Panc1 (cell line): Measurements from ENCODE around the gene CAST. TPM values are rescaled to one million over a fixed set of nuclear protein-coding genes. Genes with fewer than 3 reads are reported as not detected.

Experiments
- ATAC-seq: fragments of 200-7000 bp; cut with Tn5 transposase; 2 replicates; pipeline ENCODE4 v1.9.1; 2020; ENCODE audit warnings: mild to moderate bottlenecking, moderate library complexity
- BruUV-seq: library from RNA; stranded (reverse); fragments of 400-500 nt; replicated peaks from 2 replicates; lab custom pipeline; 2021; lab: Mats Ljungman, UMichigan
- CTCF ChIA-PET: fragments of 300-600 bp; sonication (Branson Sonifier 250); formaldehyde crosslinking; loops from one replicate; lab custom pipeline; 2022; ENCODE audit warnings: antibody characterized with exemption; lab: Charles Lee
- POLR2A ChIA-PET: fragments of 300-600 bp; sonication (Branson Sonifier 250); formaldehyde crosslinking; loops from one replicate; lab custom pipeline; 2022; ENCODE audit warnings: antibody characterized with exemption; lab: Charles Lee
- DNase-seq: peaks from one replicate; pipeline ENCODE4 v3.0.0-alpha.2; 2010; ENCODE audit warnings: low read depth, low spot score
- H3K27ac ChIP-seq: 2 replicates; pipeline ENCODE4 v1.5.1; 2011; ENCODE audit warnings: mild to moderate bottlenecking, low read length, inconsistent platforms
- H3K27me3 ChIP-seq: fragments of 200-500 bp; sonication (Bioruptor generic); 2 replicates; pipeline ENCODE4 v1.6.0; 2014; ENCODE audit warnings: low read length, inconsistent platforms; ENCODE audit not compliant: control insufficient read depth, insufficient read depth
- H3K36me3 ChIP-seq: fragments of 200-500 bp; sonication (Bioruptor generic); 2 replicates; pipeline ENCODE4 v1.5.1; 2014; ENCODE audit warnings: inconsistent platforms, mild to moderate bottlenecking, low read length, moderate library complexity; ENCODE audit not compliant: control insufficient read depth, insufficient read depth
- H3K4me1 ChIP-seq: 2 replicates; pipeline ENCODE4 v1.5.1; 2011; ENCODE audit warnings: inconsistent platforms, mild to moderate bottlenecking, low read length, moderate library complexity; ENCODE audit not compliant: control insufficient read depth, insufficient read depth
- H3K4me3 ChIP-seq, 2 experiments: 2 replicates each; pipeline ENCODE4 v1.5.1; 2011 to 2012; ENCODE audit warnings: low read depth in 2 of 2, low read length in 2 of 2, mild to moderate bottlenecking in 2 of 2, inconsistent platforms in 1 of 2, moderate library complexity in 1 of 2
- H3K9me3 ChIP-seq: fragments of 200-500 bp; sonication (Bioruptor generic); 2 replicates; pipeline ENCODE4 v1.5.1; 2014; ENCODE audit warnings: low read depth, mild to moderate bottlenecking, inconsistent platforms, low read length, moderate library complexity; ENCODE audit not compliant: control insufficient read depth, insufficient read depth
- CTCF ChIP-seq: fragments of 450-650 bp; IDR thresholded peaks from 2 replicates; pipeline ENCODE4 v1.5.1; 2017; ENCODE audit warnings: mild to moderate bottlenecking
- POLR2AphosphoS5 ChIP-seq: IDR thresholded peaks from 2 replicates; pipeline ENCODE4 v1.6.1; 2012; ENCODE audit warnings: mild to moderate bottlenecking, low read depth, low read length, moderate library complexity
- SIN3A ChIP-seq: IDR thresholded peaks from 2 replicates; pipeline ENCODE4 v1.6.1; 2012; ENCODE audit warnings: low read depth, mild to moderate bottlenecking, low read length, moderate library complexity, borderline replicate concordance; ENCODE audit not compliant: insufficient read depth
- TCF7L2 ChIP-seq: IDR thresholded peaks from 2 replicates; pipeline ENCODE4 v1.6.1; 2011; ENCODE audit warnings: mild to moderate bottlenecking, low read depth, low read length, inconsistent platforms
- in situ Hi-C: cut with HindIII; loops from 2 replicates; pipeline ENCODE4 v1.10.0; 2016; ENCODE audit warnings: low sequenced_read_pairs, low pct_unique_long_range_greater_than_20kb
- intact Hi-C: fragments of 100-400 bp; cut with micrococcal nuclease; formaldehyde crosslinking; loops from one replicate; pipeline ENCODE4 v1.10.0; 2022; ENCODE audit not compliant: unreplicated experiment
- total RNA-seq: library from RNA; stranded (reverse); gene quantifications from one replicate; pipeline ENCODE4 v1.2.1, GENCODE V29; 2021; ENCODE audit not compliant: unreplicated experiment
- TF ChIP-seq, protein P1 (sequence below), 2 experiments: IDR thresholded peaks; 2 replicates each; pipeline ENCODE4 v1.6.1; 2011 to 2012; ENCODE audit warnings: low read depth in 2 of 2, control low read depth in 1 of 2, low read length in 1 of 2, mild to moderate bottlenecking in 1 of 2, moderate library complexity in 1 of 2; ENCODE audit not compliant: insufficient read depth in 1 of 2

Gene CAST
- total RNA-seq, 1 experiment from 2014 or later: 212 TPM

DNA sequence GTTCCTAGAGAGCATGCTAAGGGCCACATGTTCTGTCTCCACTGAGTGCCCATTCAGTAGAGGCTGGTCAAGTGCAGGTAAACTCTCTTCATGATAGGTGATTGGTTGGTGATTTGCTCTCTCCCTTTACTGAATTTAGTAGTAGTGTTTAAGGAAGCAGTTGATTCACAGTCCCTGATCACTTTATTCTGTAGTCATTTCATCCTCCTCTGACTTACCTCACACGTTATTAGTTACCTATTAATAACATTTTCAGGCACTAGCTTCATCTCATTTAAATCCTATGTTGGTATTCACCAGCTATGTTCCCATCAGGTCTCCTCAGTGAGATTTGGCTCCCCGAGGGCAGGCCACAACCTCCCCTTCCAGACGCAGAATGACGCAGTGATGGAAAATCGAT lies 93.7 kb downstream of the CAST start:
- H3K27ac ChIP-seq: no peak overlapping the region
- CTCF ChIA-PET: no interaction called here
- POLR2A ChIA-PET: no interaction called here
- H3K4me3 ChIP-seq: no peak overlapping the region
- in situ Hi-C loops: no loop called here
- DNase-seq: no peak
- peaks cover 61% of the 10 kb centered on the region for H3K36me3 ChIP-seq
- intact Hi-C loops: loop anchor here (10.0 kb wide), 1 partner anchor 141 kb away; no protein-coding TSS in a partner anchor
- H3K27me3 ChIP-seq: no peaks in the 10 kb centered on the region
- no peaks in the 10 kb centered on the region for H3K9me3 ChIP-seq
- BruUV-seq: no TSS peak
- no peak for TF ChIP-seq CTCF
- TF ChIP-seq TCF7L2: no peak
- TF ChIP-seq, protein P1, sequence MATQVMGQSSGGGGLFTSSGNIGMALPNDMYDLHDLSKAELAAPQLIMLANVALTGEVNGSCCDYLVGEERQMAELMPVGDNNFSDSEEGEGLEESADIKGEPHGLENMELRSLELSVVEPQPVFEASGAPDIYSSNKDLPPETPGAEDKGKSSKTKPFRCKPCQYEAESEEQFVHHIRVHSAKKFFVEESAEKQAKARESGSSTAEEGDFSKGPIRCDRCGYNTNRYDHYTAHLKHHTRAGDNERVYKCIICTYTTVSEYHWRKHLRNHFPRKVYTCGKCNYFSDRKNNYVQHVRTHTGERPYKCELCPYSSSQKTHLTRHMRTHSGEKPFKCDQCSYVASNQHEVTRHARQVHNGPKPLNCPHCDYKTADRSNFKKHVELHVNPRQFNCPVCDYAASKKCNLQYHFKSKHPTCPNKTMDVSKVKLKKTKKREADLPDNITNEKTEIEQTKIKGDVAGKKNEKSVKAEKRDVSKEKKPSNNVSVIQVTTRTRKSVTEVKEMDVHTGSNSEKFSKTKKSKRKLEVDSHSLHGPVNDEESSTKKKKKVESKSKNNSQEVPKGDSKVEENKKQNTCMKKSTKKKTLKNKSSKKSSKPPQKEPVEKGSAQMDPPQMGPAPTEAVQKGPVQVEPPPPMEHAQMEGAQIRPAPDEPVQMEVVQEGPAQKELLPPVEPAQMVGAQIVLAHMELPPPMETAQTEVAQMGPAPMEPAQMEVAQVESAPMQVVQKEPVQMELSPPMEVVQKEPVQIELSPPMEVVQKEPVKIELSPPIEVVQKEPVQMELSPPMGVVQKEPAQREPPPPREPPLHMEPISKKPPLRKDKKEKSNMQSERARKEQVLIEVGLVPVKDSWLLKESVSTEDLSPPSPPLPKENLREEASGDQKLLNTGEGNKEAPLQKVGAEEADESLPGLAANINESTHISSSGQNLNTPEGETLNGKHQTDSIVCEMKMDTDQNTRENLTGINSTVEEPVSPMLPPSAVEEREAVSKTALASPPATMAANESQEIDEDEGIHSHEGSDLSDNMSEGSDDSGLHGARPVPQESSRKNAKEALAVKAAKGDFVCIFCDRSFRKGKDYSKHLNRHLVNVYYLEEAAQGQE (IDR thresholded peaks at IDR 0.05; ENCODE audit: insufficient read depth in 1 of 2, low read depth in 2 of 2, low read length in 1 of 2): no peak
- no peak for TF ChIP-seq POLR2AphosphoS5
- no peak for TF ChIP-seq SIN3A
- ATAC-seq: no peak
- H3K4me1 ChIP-seq: no peaks in the 10 kb centered on the region

DNA sequence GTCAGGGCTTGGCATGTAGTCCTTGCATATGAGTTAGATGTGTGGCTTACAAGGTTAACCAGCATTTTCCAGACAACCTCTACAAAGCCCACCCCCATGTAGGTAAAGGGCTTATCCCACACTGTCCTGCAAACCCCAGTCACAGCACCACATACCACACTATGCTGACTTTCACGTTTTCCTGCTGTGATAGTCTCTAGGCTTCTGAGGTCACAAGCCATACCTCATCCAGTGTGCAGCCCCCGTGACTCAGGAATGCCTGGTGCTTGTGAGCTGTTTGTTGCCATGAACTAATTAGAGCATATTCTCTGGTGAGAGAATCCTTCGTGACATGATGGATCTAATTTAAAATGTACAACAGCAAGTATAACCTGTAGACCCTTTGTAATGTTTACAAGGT lies 94.8 kb downstream of the CAST start:
- CTCF ChIA-PET: no interaction called here
- peaks cover 70% of the 10 kb centered on the region for H3K36me3 ChIP-seq
- H3K27ac ChIP-seq: no peak overlapping the region
- no TSS peak for BruUV-seq
- POLR2A ChIA-PET: no interaction called here
- in situ Hi-C loops (no loop called here), intact Hi-C loops (loop anchor here (10.0 kb wide), 1 partner anchor 142 kb away; no protein-coding TSS in a partner anchor)
- no peaks in the 10 kb centered on the region for H3K4me1 ChIP-seq
- TF ChIP-seq, protein P1 (IDR thresholded peaks at IDR 0.05; ENCODE audit: insufficient read depth in 1 of 2, low read depth in 2 of 2, low read length in 1 of 2): no peak
- no peak for TF ChIP-seq CTCF
- TF ChIP-seq POLR2AphosphoS5: no peak
- no peak for TF ChIP-seq TCF7L2
- no peaks in the 10 kb centered on the region for H3K9me3 ChIP-seq
- ATAC-seq (no peak), DNase-seq (no peak)
- H3K4me3 ChIP-seq: no peak overlapping the region
- H3K27me3 ChIP-seq: no peaks in the 10 kb centered on the region
